ENCODE measurements around the gene CRAT.

Gene CRAT

GRCh38 chr9:129058965-129059795, 51.4 kb downstream of the CRAT start:
- no peak overlapping the region for H3K4me3 ChIP-seq (ENCODE audit: low read depth, low read length)
- no peak for TF ChIP-seq CTCF (IDR thresholded peaks at IDR 0.05; ENCODE audit: low read depth, low read length)

GRCh38 chr9:129054163-129054851, 56.3 kb downstream of the CRAT start:
- no peak overlapping the region for H3K4me3 ChIP-seq (ENCODE audit: low read depth, low read length)
- TF ChIP-seq CTCF (IDR thresholded peaks at IDR 0.05; ENCODE audit: low read depth, low read length), result no peak

GRCh38 chr9:129053020-129053419, 57.6 kb downstream of the CRAT start:
- no peak for TF ChIP-seq CTCF (IDR thresholded peaks at IDR 0.05; ENCODE audit: low read depth, low read length)
- H3K4me3 ChIP-seq (ENCODE audit: low read depth, low read length), result no peak overlapping the region

GRCh38 chr9:129052592-129052991, 58.0 kb downstream of the CRAT start:
- no peak for TF ChIP-seq CTCF (IDR thresholded peaks at IDR 0.05; ENCODE audit: low read depth, low read length)

More at GRCh38 chr9:129052592-129052991, 58.0 kb downstream of the CRAT start:
- H3K4me3 ChIP-seq (ENCODE audit: low read depth, low read length), result no peak overlapping the region

All from WI38 (cell line).